Mesenchymal stem cell (in vitro differentiated cells and primary cell): ENCODE data around the gene FRMD4A.
"Not testable (repeated sequence)": the region's sequence is repeated elsewhere in the genome, so short reads cannot be mapped to it uniquely, and the experiment has no call there.

Experiments used
- DNase-seq: peaks from one replicate; pipeline ENCODE4 v3.0.0-alpha.2; 2013
- H2AFZ ChIP-seq: one replicate; pipeline ENCODE4 v1.6.1; 2013; ENCODE audit warnings: low read depth, mild to moderate bottlenecking, control low read depth, inconsistent platforms, low read length, moderate library complexity
- H2AK5ac ChIP-seq: 2 replicates; pipeline ENCODE4 v1.6.1; 2013; ENCODE audit warnings: low read length, moderate library complexity, mild to moderate bottlenecking, inconsistent platforms; ENCODE audit not compliant: severe bottlenecking
- H2BK120ac ChIP-seq: one replicate; pipeline ENCODE4 v1.6.1; 2013; ENCODE audit warnings: low read depth, mild to moderate bottlenecking, inconsistent platforms, low read length, moderate library complexity
- H2BK12ac ChIP-seq, 2 experiments: one replicate each; pipeline ENCODE4 v1.6.1; 2013; ENCODE audit warnings: inconsistent platforms in 2 of 2, low read length in 2 of 2, mild to moderate bottlenecking in 2 of 2, moderate library complexity in 2 of 2, control low read depth in 1 of 2
- H2BK15ac ChIP-seq: one replicate; pipeline ENCODE4 v1.6.1; 2013; ENCODE audit warnings: mild to moderate bottlenecking, low read depth, inconsistent platforms; ENCODE audit not compliant: poor library complexity, severe bottlenecking
- H2BK5ac ChIP-seq: 2 replicates; pipeline ENCODE4 v1.6.1; 2013; ENCODE audit warnings: low read depth, mild to moderate bottlenecking, low read length, control low read depth, inconsistent platforms; ENCODE audit not compliant: poor library complexity, severe bottlenecking
- H3K14ac ChIP-seq, 2 experiments: one replicate each; pipeline ENCODE4 v1.6.1; 2013; ENCODE audit warnings: inconsistent platforms in 2 of 2, low read length in 2 of 2, control low read depth in 1 of 2, mild to moderate bottlenecking in 1 of 2, moderate library complexity in 1 of 2
- H3K18ac ChIP-seq, 2 experiments: one replicate each; pipeline ENCODE4 v1.6.1; 2013; ENCODE audit warnings: inconsistent platforms in 2 of 2, low read length in 2 of 2, control low read depth in 1 of 2, low read depth in 1 of 2, mild to moderate bottlenecking in 1 of 2
- H3K23ac ChIP-seq, 2 experiments: one replicate each; pipeline ENCODE4 v1.6.1; 2013; ENCODE audit warnings: inconsistent platforms in 2 of 2, low read length in 2 of 2, mild to moderate bottlenecking in 2 of 2, moderate library complexity in 2 of 2, control low read depth in 1 of 2
- H3K27ac ChIP-seq: 2 replicates; pipeline ENCODE4 v1.5.1; 2013; ENCODE audit warnings: mild to moderate bottlenecking, moderate library complexity, low read length, control low read depth, inconsistent platforms; ENCODE audit not compliant: poor library complexity, severe bottlenecking
- H3K27me3 ChIP-seq, 2 experiments: 2 replicates each; pipeline versions ENCODE4 v1.6.1 to v1.7.0; 2013; ENCODE audit warnings: low read length in 2 of 2, mild to moderate bottlenecking in 2 of 2, moderate library complexity in 2 of 2, control low read depth in 1 of 2, inconsistent platforms in 1 of 2; ENCODE audit not compliant: control insufficient read depth in 1 of 2, insufficient read depth in 1 of 2
- H3K36me3 ChIP-seq, 2 experiments: 2 replicates each; pipeline versions ENCODE4 v1.6.1 to v1.7.0; 2013; ENCODE audit warnings: low read length in 2 of 2, control low read depth in 1 of 2, inconsistent platforms in 1 of 2, low read depth in 1 of 2, mild to moderate bottlenecking in 1 of 2; ENCODE audit not compliant: insufficient read depth in 2 of 2, control insufficient read depth in 1 of 2
- H3K4ac ChIP-seq, 2 experiments: one replicate each; pipeline ENCODE4 v1.6.1; 2013; ENCODE audit warnings: inconsistent platforms in 2 of 2, low read length in 2 of 2, mild to moderate bottlenecking in 2 of 2, moderate library complexity in 2 of 2, control low read depth in 1 of 2, low read depth in 1 of 2
- H3K4me1 ChIP-seq: 2 replicates; pipeline ENCODE4 v1.6.1; 2013; ENCODE audit warnings: low read depth, low read length, control low read depth; ENCODE audit not compliant: control insufficient read depth, insufficient read depth
- H3K4me2 ChIP-seq: 2 replicates; pipeline ENCODE4 v1.6.1; 2013; ENCODE audit warnings: low read length, mild to moderate bottlenecking, inconsistent platforms; ENCODE audit not compliant: poor library complexity, severe bottlenecking
- H3K4me3 ChIP-seq, 2 experiments: 2 replicates each; pipeline versions ENCODE4 v1.5.1 to v1.7.0; 2013; ENCODE audit warnings: low read length in 2 of 2, mild to moderate bottlenecking in 2 of 2, control low read depth in 1 of 2, low read depth in 1 of 2; ENCODE audit not compliant: insufficient read depth in 1 of 2
- H3K79me1 ChIP-seq: replicated peaks from 2 replicates; pipeline ENCODE4 v1.6.1; 2013; ENCODE audit warnings: mild to moderate bottlenecking, control low read depth, low read length, inconsistent platforms; ENCODE audit not compliant: poor library complexity, severe bottlenecking
- H3K9ac ChIP-seq: 2 replicates; pipeline ENCODE4 v1.7.0; 2013; ENCODE audit warnings: mild to moderate bottlenecking, low read length, moderate library complexity
- H3K9me3 ChIP-seq: 2 replicates; pipeline ENCODE4 v1.7.0; 2013; ENCODE audit warnings: mild to moderate bottlenecking, low read length; ENCODE audit not compliant: control insufficient read depth
- H4K8ac ChIP-seq: one replicate; pipeline ENCODE4 v1.6.1; 2013; ENCODE audit warnings: inconsistent platforms, mild to moderate bottlenecking, low read length, moderate library complexity
- H4K91ac ChIP-seq: one replicate; pipeline ENCODE4 v1.6.1; 2013; ENCODE audit warnings: mild to moderate bottlenecking, low read length, inconsistent platforms
- WGBS: methylation state at CpG from one replicate; pipeline ENCODE4 v1.1.7; 2013; ENCODE audit warnings: mixed read lengths; 5-methylcytosine and 5-hydroxymethylcytosine counted together

FRMD4A gene

DNA sequence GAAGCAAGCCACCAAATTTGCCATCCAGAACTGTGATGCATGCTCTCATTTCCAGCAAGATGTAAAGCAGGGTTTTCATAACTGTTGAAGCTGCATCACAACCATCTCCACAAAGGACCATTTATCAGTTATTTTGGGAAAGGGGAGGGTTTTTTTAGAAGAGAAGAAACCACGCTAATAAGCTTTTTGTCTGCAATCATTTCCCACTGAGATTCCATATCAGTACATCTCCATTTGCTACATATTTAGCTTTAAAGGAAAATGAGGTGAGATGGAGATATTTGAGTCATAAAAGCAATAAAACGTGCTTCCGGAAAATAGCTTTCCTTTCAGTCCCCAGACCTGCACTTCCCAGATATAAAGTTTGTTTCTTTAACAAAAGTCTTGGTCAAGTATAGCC, 258.2 kb downstream of the FRMD4A start:
- no peak overlapping the region for H2AK5ac ChIP-seq
- no CpG with 5 or more reads among the region's 3 CpGs for WGBS

DNA sequence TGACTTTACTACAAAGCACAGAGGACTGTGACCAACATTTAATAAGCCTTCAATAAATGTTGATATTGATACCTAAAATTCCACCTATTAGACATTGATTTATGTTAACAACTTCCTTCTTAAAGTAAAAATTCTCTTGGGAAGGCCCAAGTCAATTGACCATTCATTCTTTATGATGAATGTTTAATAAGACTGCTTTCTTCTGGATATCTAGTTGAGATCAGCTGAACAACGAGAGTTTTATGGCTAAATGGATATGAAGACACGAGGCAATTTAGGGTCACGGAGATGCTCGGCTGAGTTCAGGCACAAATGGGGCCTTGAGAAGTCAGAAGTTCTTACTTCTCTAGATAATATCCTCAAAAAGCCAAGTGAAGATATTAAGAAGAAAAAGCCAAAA, 258.8 kb downstream of the FRMD4A start:
- no peak overlapping the region for H3K18ac ChIP-seq
- H3K9me3 ChIP-seq, result peaks cover 8% of the 10 kb centered on the region
- H4K91ac ChIP-seq, result no peak overlapping the region
- H3K27ac ChIP-seq, result no peak overlapping the region
- H3K79me1 ChIP-seq, result no peaks in the 10 kb centered on the region
- no peak overlapping the region for H3K23ac ChIP-seq
- no peak overlapping the region for H3K4me3 ChIP-seq
- no peak overlapping the region for H2BK15ac ChIP-seq
- H2BK120ac ChIP-seq, result no peak overlapping the region
- no peak overlapping the region for H2AFZ ChIP-seq
- H2AK5ac ChIP-seq, result no peak overlapping the region
- H2BK5ac ChIP-seq, result no peak overlapping the region
- DNase-seq, result no peak
- no peaks in the 10 kb centered on the region for H3K27me3 ChIP-seq
- H2BK12ac ChIP-seq, result no peak overlapping the region
- H3K4me2 ChIP-seq, result no peak overlapping the region
- H3K14ac ChIP-seq, result no peak overlapping the region
- H3K4ac ChIP-seq, result no peak overlapping the region
- no peak overlapping the region for H3K9ac ChIP-seq
- WGBS, result 98% methylated on average over 4 of the region's 4 CpGs
- H4K8ac ChIP-seq, result no peak overlapping the region
- peaks cover 2% of the 10 kb centered on the region for H3K4me1 ChIP-seq
- H3K36me3 ChIP-seq, result no peaks in the 10 kb centered on the region

More for the DNA sequence above, 258.2 kb downstream of the FRMD4A start:
- no peak overlapping the region for H4K91ac ChIP-seq
- DNase-seq, result no peak
- peaks cover 8% of the 10 kb centered on the region for H3K9me3 ChIP-seq
- H3K4me1 ChIP-seq, result peaks cover 2% of the 10 kb centered on the region
- H3K36me3 ChIP-seq, result no peaks in the 10 kb centered on the region
- no peak overlapping the region for H2BK5ac ChIP-seq
- H3K18ac ChIP-seq, result no peak overlapping the region
- H2BK12ac ChIP-seq, result no peak overlapping the region
- H3K4me2 ChIP-seq, result no peak overlapping the region
- no peak overlapping the region for H2BK120ac ChIP-seq
- H3K27ac ChIP-seq, result no peak overlapping the region
- no peak overlapping the region for H3K4ac ChIP-seq
- H3K79me1 ChIP-seq, result no peaks in the 10 kb centered on the region
- H3K9ac ChIP-seq, result no peak overlapping the region
- H2AFZ ChIP-seq, result no peak overlapping the region
- H4K8ac ChIP-seq, result no peak overlapping the region
- no peak overlapping the region for H3K4me3 ChIP-seq
- no peak overlapping the region for H3K23ac ChIP-seq
- no peak overlapping the region for H3K14ac ChIP-seq
- H3K27me3 ChIP-seq, result no peaks in the 10 kb centered on the region
- no peak overlapping the region for H2BK15ac ChIP-seq

DNA sequence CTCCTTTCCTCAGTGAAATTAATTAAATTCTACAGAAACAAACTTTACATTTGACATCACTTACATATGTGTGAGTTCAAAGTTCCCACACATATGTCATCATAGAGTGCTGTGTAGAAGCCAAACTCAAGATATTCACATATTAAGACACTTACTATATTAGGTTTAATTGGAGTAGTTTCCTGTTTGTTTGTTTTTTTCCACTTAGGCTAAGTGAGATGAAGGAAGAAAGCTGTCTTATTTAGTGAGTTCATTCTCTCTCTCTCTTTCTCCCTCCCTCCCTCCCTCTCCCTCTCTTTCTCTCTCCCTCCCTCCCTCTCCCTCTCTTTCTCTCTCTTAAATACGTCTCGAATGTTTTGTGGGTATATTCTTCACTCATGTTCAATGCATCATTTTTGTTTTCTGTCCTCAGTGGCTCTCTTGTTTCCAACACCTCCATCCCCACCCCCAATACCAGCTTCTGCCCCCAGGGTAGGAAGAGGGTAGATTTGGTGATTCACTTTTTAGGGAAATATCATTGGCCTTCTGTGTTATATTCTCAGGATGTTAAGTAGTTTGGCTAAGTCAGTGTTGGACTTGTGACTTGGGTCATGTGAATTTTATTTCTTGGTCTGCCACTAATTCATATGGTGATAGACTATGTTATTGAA, 262.0 kb downstream of the FRMD4A start:
- Histone ChIP-seq H3K18ac (no peak overlapping the region), H3K14ac (no peak overlapping the region), H2AFZ (no peak overlapping the region), H3K4me3 (no peak overlapping the region), H2BK12ac (no peak overlapping the region), H3K9ac (no peak overlapping the region), H3K23ac (no peak overlapping the region), H3K27ac (no peak overlapping the region), H2BK15ac (no peak overlapping the region), H4K91ac (no peak overlapping the region), H3K4ac (no peak overlapping the region), H3K27me3 (no peaks in the 10 kb centered on the region), H2AK5ac (no peak overlapping the region), H2BK5ac (no peak overlapping the region), H3K4me1 (no peaks in the 10 kb centered on the region), H2BK120ac (no peak overlapping the region), H3K4me2 (no peak overlapping the region), H3K79me1 (no peaks in the 10 kb centered on the region), H3K36me3 (no peaks in the 10 kb centered on the region), H4K8ac (no peak overlapping the region), H3K9me3 (peaks cover 8% of the 10 kb centered on the region)
- 92% methylated on average over 2 of the region's 2 CpGs for WGBS
- no peak for DNase-seq

- DNase-seq, H2BK15ac ChIP-seq, H2AFZ ChIP-seq, H3K9ac ChIP-seq, H2BK5ac ChIP-seq, H3K36me3 ChIP-seq, H3K4me3 ChIP-seq, H2BK120ac ChIP-seq, H3K14ac ChIP-seq, H3K9me3 ChIP-seq, H3K27me3 ChIP-seq, H4K91ac ChIP-seq, H2AK5ac ChIP-seq, H2BK12ac ChIP-seq, H3K18ac ChIP-seq, H3K23ac ChIP-seq, H4K8ac ChIP-seq, H3K4me1 ChIP-seq, H3K79me1 ChIP-seq, H3K27ac ChIP-seq, H3K4me2 ChIP-seq, H3K4ac ChIP-seq: not testable (repeated sequence)
- WGBS, result 100% methylated on average over 2 of the region's 5 CpGs
These were observed 263.1 kb downstream of the FRMD4A start for GRCh38 chr10:14067638-14068037.
